Measurements from ENCODE around the gene CPOX.

The CPOX gene

GRCh38 chr3:98593046-98593936 lies at the start of gene CPOX:
Gene CPOX (minus strand): TSS chr3:98593611. CDS start chr3:98593504, 107 bp downstream.
- peak; percentile 51; the same call in 1 of the 2 replicates for TF ChIP-seq GATA3 (IDR thresholded peaks at IDR 0.05; ENCODE audit: low read depth, low read length)
- TF ChIP-seq GATA2 (IDR thresholded peaks at IDR 0.05; ENCODE audit: low read depth, low read length), result peak; percentile 96

DNA sequence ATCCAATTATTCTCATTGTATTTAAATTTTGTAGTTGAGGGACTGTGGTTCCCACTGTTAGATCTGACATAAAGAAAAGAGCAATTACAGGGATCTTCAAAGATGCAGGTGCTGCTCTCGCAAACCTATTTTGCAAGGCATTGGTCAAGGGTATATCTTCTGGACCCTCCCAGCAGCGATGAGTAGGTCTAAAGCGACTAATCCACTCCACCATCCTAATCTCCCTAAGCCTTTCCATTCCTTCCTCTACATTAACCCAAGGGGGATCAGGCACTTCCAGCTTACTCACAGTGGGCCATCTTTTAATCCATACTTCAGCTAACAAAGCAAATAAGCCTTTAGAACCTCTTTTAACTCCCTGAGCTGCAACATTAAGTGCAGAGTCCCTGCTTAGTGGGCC lies 37.0 kb upstream of the CPOX start:
- no peak for TF ChIP-seq GATA2 (IDR thresholded peaks at IDR 0.05; ENCODE audit: low read depth, low read length)
- no peak for TF ChIP-seq GATA3 (IDR thresholded peaks at IDR 0.05; ENCODE audit: low read depth, low read length)

- TF ChIP-seq GATA3 (IDR thresholded peaks at IDR 0.05; ENCODE audit: low read depth, low read length), result no peak
- no peak for TF ChIP-seq GATA2 (IDR thresholded peaks at IDR 0.05; ENCODE audit: low read depth, low read length)
These were observed 34.9 kb upstream of the CPOX start for GRCh38 chr3:98628317-98628716.

GRCh38 chr3:98626151-98626550 lies 32.7 kb upstream of the CPOX start:
- TF ChIP-seq GATA2 (IDR thresholded peaks at IDR 0.05; ENCODE audit: low read depth, low read length) (no peak), GATA3 (IDR thresholded peaks at IDR 0.05; ENCODE audit: low read depth, low read length) (no peak)

DNA sequence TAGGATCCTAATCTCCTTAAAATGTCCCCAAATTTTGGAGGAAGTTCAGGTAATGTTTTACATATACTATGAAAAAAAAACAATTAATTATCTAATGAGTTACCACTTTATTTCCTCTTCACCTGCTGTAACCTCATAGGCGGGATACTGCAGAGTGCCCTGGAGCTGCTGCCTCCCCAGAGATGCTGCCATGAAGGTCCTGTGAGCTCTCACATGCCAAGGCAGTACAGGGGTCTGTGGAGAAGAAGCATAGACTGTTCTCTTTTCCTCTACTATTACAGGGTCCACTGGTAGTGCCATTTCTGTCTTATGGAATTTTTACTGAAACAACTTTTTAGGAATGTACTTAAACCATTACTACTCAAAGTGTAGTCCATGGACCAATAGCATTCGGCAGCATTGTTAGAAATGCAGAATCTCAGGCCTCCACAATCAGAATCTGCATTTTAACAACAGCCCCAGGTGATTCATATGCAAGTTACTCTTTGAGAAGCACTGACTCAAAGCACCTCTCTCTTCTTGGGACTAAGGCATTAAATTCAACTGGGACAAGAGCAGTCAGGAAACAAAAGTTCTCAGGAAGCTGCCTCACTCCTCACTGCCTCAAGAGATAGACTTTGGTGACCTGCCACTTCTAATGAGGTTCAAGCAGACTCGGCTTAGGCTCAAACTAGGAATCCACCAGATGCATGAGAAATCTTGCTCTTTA lies 30.3 kb upstream of the CPOX start:
- TF ChIP-seq GATA2 (IDR thresholded peaks at IDR 0.05; ENCODE audit: low read depth, low read length), result no peak
- no peak for TF ChIP-seq GATA3 (IDR thresholded peaks at IDR 0.05; ENCODE audit: low read depth, low read length)

- no peak for TF ChIP-seq GATA3 (IDR thresholded peaks at IDR 0.05; ENCODE audit: low read depth, low read length)
- no peak for TF ChIP-seq GATA2 (IDR thresholded peaks at IDR 0.05; ENCODE audit: low read depth, low read length)
These were observed 24.4 kb upstream of the CPOX start for GRCh38 chr3:98617841-98618240.

DNA sequence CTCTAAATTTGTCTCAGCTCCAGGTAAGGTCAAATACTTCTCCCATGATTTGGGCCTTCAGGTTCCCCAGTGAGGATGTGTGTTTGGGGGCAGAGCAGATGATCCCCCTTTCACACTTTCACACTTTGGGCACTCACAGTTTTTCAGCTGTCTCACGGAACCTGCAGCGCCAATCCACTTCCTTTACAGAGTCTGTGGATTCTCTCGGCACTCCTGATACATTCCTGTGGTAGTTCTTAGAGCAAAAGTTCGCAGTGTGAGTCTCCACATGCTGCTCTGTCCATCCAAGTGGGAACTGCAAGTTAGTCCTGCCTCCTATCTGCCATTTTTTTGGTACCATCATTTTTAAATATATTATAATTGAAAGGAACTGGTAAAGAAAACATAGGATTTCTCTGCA lies 20.2 kb upstream of the CPOX start:
- no peak for TF ChIP-seq GATA2 (IDR thresholded peaks at IDR 0.05; ENCODE audit: low read depth, low read length)
- no peak for TF ChIP-seq GATA3 (IDR thresholded peaks at IDR 0.05; ENCODE audit: low read depth, low read length)

DNA sequence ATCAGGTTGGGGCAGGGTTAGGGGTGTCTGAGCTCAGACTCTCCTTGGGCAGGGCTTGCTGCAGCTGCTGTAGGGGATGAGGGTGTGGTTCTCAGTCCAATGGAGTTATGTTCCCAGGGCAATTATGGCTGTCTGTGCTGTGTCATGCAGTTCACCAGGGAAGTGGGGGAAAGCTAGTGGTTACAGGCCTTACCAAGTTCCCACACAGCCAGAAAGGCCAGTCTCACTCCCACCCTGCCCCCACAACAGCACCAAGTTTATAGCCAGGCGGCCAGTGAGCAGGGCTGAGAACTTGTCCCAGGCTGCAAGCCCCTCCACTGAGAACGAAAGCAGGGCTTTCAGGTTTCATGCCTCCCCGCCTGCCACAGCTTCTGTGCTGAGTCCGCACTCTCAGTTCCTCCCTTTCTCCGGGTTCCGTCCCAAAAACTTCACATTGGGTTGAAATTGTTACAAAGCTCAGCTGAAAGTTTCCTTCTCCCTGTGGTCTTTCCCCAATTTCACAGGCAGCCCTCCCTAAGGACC lies 19.6 kb upstream of the CPOX start:
- TF ChIP-seq GATA3 (IDR thresholded peaks at IDR 0.05; ENCODE audit: low read depth, low read length) (no peak), GATA2 (IDR thresholded peaks at IDR 0.05; ENCODE audit: low read depth, low read length) (no peak)

DNA sequence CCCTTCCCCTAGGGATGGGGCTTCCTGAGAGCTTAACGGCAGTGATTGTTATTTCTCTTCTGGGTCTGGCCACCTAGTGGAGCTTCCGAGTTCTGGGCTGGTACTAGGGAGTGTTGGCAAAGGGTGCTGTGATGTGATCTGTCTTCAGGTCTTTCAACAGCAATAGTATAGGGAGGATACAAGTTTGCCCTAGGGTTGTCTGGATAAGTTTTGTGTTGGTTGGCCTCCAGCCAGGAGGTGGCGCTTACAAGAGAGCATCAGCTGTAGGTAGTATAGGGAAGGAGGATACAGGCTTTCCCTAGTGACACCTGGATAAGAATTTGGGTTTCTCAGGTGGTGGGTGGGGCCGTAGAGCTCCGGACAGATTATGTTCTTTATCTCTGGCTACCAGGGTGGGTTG lies 19.2 kb upstream of the CPOX start:
- TF ChIP-seq GATA3 (IDR thresholded peaks at IDR 0.05; ENCODE audit: low read depth, low read length), result no peak
- TF ChIP-seq GATA2 (IDR thresholded peaks at IDR 0.05; ENCODE audit: low read depth, low read length), result no peak

DNA sequence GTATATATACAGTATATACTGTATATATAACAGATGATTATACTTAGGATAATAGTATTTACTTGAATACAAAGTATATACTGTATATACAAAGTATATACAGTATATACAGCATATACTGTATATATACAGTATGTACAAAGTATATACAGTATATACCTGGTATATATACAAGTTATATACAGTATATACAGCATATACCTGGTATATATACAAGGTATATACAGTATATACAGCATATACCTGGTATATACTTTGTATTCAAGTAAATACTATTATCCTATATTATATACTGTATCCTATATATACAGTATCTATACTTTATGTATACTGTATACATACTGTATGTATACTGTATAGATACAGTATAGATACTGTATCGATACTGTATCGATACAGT lies 14.6 kb upstream of the CPOX start:
- TF ChIP-seq GATA2 (IDR thresholded peaks at IDR 0.05; ENCODE audit: low read depth, low read length) (no peak), GATA3 (IDR thresholded peaks at IDR 0.05; ENCODE audit: low read depth, low read length) (no peak)

GRCh38 chr3:98603580-98603979 lies 10.2 kb upstream of the CPOX start:
- TF ChIP-seq GATA2 (IDR thresholded peaks at IDR 0.05; ENCODE audit: low read depth, low read length), result no peak

DNA sequence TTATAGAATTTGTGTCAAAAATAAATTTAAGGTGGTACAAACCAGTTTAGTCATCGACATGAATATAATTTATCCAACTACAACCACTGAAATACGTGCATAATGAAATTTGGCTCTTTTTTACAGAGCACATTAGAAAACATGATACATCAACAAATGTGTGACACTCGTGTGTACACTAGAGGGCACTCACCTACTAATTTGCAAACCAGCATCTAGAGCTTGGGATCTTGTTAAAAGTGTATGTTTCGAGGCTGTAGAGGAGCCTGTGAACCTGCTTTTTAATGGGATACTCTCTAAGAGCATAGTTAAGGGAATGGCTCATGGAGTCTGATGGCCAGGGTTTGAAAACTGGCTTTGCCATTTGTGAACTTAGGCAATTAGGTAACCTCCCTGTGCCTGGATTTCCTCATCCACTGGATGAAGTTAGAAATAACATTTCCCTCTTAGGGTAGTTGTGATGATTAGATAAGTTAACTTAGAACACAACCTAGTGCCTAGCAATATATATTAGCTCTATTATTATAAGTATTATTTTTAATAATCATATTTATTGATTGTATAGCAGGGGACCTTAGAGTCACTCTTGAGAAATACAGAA lies 8.8 kb upstream of the CPOX start:
- TF ChIP-seq GATA2 (IDR thresholded peaks at IDR 0.05; ENCODE audit: low read depth, low read length) (no peak), GATA3 (IDR thresholded peaks at IDR 0.05; ENCODE audit: low read depth, low read length) (no peak)

GRCh38 chr3:98601180-98601579 lies 7.8 kb upstream of the CPOX start:
- TF ChIP-seq GATA3 (IDR thresholded peaks at IDR 0.05; ENCODE audit: low read depth, low read length) (no peak), GATA2 (IDR thresholded peaks at IDR 0.05; ENCODE audit: low read depth, low read length) (no peak)

DNA sequence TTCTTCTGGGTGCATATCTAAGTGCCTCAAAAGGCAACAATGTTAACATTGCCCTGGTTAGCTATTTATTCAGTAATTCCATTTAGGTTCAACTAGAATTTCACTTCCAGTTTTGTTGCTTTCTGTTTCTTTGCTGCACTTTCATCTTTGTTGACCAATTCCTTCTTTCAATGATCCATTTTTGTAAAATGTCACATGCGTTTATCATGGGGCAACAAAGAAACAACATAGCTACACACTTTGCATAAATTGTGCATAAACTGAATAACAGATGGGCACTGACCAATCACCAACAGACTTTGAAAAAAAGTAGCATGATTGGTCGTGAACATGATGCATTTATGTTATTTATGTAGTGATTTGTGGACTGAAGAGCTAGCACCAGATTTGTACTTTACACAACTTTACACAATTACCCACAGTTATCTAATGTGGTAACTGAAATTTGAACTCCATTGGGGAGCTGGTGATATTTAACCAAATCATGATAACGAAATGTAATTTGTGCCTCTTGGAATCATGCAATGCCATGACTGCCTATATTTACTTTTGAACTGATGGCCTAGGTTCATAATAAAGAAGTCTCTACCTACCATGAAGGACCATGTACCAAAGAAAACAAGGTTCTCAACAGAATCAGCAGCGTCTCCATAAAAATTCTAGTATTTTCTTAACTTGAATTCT lies 7.1 kb upstream of the CPOX start:
- no peak for TF ChIP-seq GATA3 (IDR thresholded peaks at IDR 0.05; ENCODE audit: low read depth, low read length)
- TF ChIP-seq GATA2 (IDR thresholded peaks at IDR 0.05; ENCODE audit: low read depth, low read length), result no peak

All from SH-SY5Y (cell line).